ENCODE results near the gene SAT1.

- TF ChIP-seq POLR2A (IDR thresholded peaks at IDR 0.05; ENCODE audit: low read depth, low read length): no peak
- no peak for TF ChIP-seq BMI1 (IDR thresholded peaks at IDR 0.05; ENCODE audit: borderline replicate concordance)
- TF ChIP-seq CTCF (IDR thresholded peaks at IDR 0.05 in 2 of 3, conservative IDR thresholded peaks at IDR 0.05 in 1 of 3; ENCODE audit: control insufficient read depth in 2 of 3, extremely low read depth in 1 of 3, insufficient read depth in 1 of 3, low read depth in 3 of 3, low read length in 3 of 3): no peak
- TF ChIP-seq ZBTB11 (CRISPR knock-in tag; IDR thresholded peaks at IDR 0.05): no peak
- no peak for TF ChIP-seq E2F8 (IDR thresholded peaks at IDR 0.05; ENCODE audit: low read depth, partially characterized antibody)
- no peak for TF ChIP-seq IRF4 (IDR thresholded peaks at IDR 0.05; ENCODE audit: low read depth, low read length)
- TF ChIP-seq MAX (IDR thresholded peaks at IDR 0.05; ENCODE audit: low read depth, low read length): no peak
- TF ChIP-seq GABPA (IDR thresholded peaks at IDR 0.05; ENCODE audit: low read depth): no peak
- TF ChIP-seq, protein P1, sequence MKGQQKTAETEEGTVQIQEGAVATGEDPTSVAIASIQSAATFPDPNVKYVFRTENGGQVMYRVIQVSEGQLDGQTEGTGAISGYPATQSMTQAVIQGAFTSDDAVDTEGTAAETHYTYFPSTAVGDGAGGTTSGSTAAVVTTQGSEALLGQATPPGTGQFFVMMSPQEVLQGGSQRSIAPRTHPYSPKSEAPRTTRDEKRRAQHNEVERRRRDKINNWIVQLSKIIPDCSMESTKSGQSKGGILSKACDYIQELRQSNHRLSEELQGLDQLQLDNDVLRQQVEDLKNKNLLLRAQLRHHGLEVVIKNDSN (IDR thresholded peaks at IDR 0.05; ENCODE audit: borderline replicate concordance, extremely low read length, insufficient read depth, low read depth, low read length): no peak
- no peak for TF ChIP-seq MXI1 (IDR thresholded peaks at IDR 0.05; ENCODE audit: low read depth, low read length)
- no peak for TF ChIP-seq KDM1A (IDR thresholded peaks at IDR 0.05; ENCODE audit: borderline replicate concordance)
- no peak for TF ChIP-seq NR2C2 (IDR thresholded peaks at IDR 0.05; ENCODE audit: borderline replicate concordance, control insufficient read depth, insufficient read length, low read depth)
These were observed 6.6 kb downstream of the SAT1 start for GRCh38 chrX:23789386-23790154.
